ENCODE measurements around the gene SLC39A11.

GRCh38 chr17:72624652-72625051, 467.8 kb downstream of the SLC39A11 start:
- TF ChIP-seq CTCF (IDR thresholded peaks at IDR 0.05), result no peak
- no peak for TF ChIP-seq POLR2A (IDR thresholded peaks at IDR 0.05)

Data from upper lobe of left lung (tissue), 4 donors.